Epithelial cell of proximal tubule (primary cell): ENCODE results near the gene RPL18. TPM values are rescaled to one million over a fixed set of nuclear protein-coding genes. Genes with fewer than 3 reads are reported as not detected.

ENCODE experiments used
- DNase-seq: peaks from one replicate; pipeline ENCODE4 v3.0.0-alpha.2; 2011; ENCODE audit warnings: low read depth
- H3K4me3 ChIP-seq: 2 replicates; pipeline ENCODE4 v1.5.1; 2011; ENCODE audit warnings: low read depth, mild to moderate bottlenecking, low read length
- CTCF ChIP-seq: conservative IDR thresholded peaks from 2 replicates; pipeline ENCODE4 v1.5.1; 2012; ENCODE audit warnings: low read depth, mild to moderate bottlenecking, low read length
- total RNA-seq: library from RNA; depleted of rRNA; stranded (reverse); fragments of >200 nt; gene quantifications from 2 replicates; pipeline ENCODE4 v1.2.3, GENCODE V29; 2015

RPL18 gene
- total RNA-seq, 1 donor from 2014 or later: 2,927 TPM

- no peak for TF ChIP-seq CTCF
- no peak for DNase-seq
- peak overlapping the region; percentile 75 for H3K4me3 ChIP-seq
Measured at GRCh38 chr19:48644355-48644754, 25.4 kb upstream of the RPL18 start.

- no peak overlapping the region for H3K4me3 ChIP-seq
- no peak for DNase-seq
- TF ChIP-seq CTCF: no peak
Measured at GRCh38 chr19:48642862-48643261, 23.9 kb upstream of the RPL18 start.

- no peak for TF ChIP-seq CTCF
- H3K4me3 ChIP-seq: no peak overlapping the region
- no peak for DNase-seq
Measured at GRCh38 chr19:48641850-48642249, 22.9 kb upstream of the RPL18 start.

GRCh38 chr19:48639483-48640375 lies 20.8 kb upstream of the RPL18 start:
- TF ChIP-seq CTCF: no peak
- no peak for DNase-seq
- H3K4me3 ChIP-seq: no peak overlapping the region

- no peak for TF ChIP-seq CTCF
- DNase-seq: no peak
- H3K4me3 ChIP-seq: no peak overlapping the region
Measured at GRCh38 chr19:48638831-48639381, 19.9 kb upstream of the RPL18 start.

- TF ChIP-seq CTCF: peak; percentile 12
- DNase-seq: peak; percentile 83
- peak overlapping the region; percentile 79 for H3K4me3 ChIP-seq
Measured at GRCh38 chr19:48637948-48638830, 19.2 kb upstream of the RPL18 start.
